Stimulated activated CD4-positive, alpha-beta T cell treated with anti-CD3 and anti-CD28 coated beads, TNF-alpha, amount 100 ng/mL, for 48 hours (primary cell): ENCODE data around the gene AP1B1.
"Not testable (repeated sequence)": the region's sequence is repeated elsewhere in the genome, so short reads cannot be mapped to it uniquely, and the experiment has no call there.

Experiments
- DNase-seq, 3 donors: peaks; one replicate each; pipeline ENCODE4 v3.0.0-alpha.2; 2020; ENCODE audit warnings: low read depth in 3 of 3

The AP1B1 gene

GRCh38 chr22:29348956-29349355 is 39.4 kb downstream of the AP1B1 start:
- no peak for DNase-seq

- DNase-seq: no peak
These were observed 40.3 kb downstream of the AP1B1 start for GRCh38 chr22:29348041-29348440.

- no peak for DNase-seq
These were observed 41.7 kb downstream of the AP1B1 start for GRCh38 chr22:29346659-29347058.

DNA sequence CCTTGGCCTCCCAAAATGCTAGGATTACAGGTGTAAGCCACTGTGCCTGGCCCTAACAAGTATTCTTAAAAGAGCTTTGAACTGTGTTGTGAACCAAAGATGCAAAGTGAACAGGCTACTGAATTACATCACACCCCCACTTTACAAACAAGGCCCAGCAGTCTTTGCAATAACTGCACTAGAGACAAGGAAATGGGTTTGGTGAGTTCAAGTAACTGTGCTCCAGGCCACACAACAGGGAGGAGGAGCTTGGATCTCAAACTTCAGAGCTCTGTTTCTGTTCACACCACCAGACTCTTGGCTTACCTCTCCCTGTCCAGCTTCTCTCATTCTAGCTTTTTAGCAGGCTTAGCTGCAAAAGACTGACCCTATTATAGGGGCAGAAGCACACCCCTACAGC is 42.4 kb downstream of the AP1B1 start:
- no peak for DNase-seq

DNA sequence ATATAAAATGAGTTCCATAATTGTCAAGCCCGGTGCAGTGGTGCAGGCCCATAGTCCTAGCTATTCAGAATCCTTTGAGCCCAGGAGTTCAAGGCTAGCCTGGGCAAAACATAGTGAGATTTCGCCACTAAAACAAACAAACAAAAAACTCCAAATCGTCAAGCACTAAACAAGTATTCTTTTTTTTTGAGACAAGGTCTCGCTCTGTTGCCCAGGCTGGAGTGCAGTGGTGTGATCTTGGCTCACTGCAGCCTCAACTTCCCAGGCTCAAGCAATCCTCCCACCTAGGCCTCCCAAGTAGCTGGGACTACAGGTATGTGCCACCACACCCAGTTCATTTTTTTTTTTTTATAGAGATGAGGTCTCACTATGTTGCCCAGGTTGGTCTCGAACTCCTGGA is 43.5 kb downstream of the AP1B1 start:
- DNase-seq: not testable (repeated sequence)

- no peak for DNase-seq
These were observed 44.2 kb downstream of the AP1B1 start for GRCh38 chr22:29344137-29344536.

DNA sequence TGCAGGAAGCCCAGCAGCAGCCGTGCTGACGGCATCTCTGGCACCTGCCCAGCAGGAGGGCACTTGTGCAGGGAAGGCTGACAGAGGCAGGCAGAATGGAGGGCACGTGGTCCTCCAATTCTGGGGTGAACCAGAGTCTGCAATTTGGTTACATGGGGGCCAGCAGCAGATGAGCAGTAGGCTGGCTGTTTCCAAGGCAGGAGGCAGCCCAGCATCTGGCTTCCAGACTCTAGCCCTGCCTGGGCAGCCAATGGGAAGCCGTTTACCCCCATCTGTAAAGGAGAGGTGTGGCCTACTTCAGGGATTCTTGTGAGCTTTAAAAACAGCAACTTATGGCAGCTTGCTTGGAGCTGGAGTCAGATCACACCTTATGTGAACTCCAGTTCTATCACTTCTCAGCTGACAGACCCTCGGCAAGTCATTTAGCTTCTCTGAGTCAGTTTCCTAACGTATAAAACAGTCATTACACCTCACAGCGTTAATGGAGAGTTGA is 45.0 kb downstream of the AP1B1 start:
- DNase-seq: no peak

GRCh38 chr22:29342577-29343312 is 45.6 kb downstream of the AP1B1 start:
- DNase-seq: no peak

DNA sequence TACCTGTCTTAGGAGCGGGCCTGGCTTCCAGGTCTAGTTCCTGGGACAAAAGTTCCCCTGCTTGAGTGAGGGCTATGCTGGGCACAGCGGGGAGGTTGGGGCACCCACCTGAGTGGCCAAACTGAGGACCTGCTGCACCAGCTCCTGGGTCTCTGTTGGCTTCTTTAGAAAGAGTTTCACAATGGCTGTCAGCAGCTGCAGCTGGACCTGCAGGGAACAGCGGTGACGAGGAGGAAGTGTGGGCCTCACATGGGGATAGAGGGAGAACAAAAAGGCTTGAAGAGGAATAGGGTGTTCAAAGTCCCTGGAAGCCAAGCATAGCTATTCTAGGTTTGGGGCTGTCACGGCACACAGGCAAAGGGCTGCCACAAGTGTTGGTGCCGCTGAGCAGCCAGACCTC is 46.2 kb downstream of the AP1B1 start:
- no peak for DNase-seq

DNA sequence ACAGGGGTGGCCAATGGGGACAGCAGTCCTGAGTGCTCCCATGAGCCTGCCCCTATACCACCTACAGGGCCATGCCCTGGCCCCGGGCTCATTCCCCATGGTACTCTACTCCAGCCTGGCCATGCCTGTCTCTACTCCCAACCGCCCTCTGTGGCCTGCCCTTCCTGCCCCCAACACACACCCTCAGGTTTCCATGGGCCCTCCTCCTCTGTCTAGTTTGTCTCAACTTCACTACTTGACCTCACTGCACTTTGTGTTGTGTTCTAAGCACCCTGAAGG is 46.6 kb downstream of the AP1B1 start:
- no peak for DNase-seq

- DNase-seq: no peak
These were observed 47.1 kb downstream of the AP1B1 start for GRCh38 chr22:29341056-29341848.

- no peak for DNase-seq
These were observed 47.8 kb downstream of the AP1B1 start for GRCh38 chr22:29340566-29340965.

DNA sequence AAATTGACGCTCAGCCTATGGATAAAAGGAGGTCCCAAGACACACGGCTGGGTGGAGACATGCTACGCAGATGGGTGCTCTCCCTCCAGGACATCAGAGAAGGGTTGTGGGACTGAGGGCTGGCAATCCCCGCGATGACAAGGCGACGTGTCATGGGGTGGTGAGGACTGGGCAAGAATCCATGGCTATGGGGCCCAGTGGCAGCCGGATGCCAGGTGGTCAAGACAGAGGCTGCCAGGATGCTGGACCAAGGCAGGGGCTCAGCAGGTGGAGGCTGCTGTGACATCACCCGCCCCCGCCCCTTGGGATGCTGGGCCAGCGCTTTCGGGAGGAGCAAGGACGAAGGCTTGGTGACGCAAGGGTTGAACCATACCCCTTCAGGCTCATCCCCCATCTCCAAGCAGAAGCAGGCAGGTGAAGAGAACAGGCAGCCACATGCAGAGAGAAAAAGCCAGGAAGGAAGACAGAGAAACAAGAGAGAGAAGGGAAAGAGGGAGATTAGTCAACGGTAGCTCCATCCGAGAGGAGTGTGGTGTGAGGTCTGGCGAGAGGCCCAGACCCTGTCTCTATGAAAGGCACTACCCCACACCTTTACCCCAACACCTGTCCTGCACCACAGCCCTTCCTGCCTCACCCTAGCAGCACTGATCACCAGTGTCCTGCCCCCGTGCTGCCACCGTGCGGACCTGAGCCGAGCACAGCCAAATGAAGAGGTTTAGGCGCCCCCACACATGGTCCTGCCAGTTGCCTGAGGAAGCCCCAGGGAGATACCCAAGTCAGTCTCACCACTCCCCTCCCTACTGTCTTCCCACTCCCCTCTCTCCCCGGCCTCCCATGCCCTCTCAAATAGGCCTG is 48.8 kb downstream of the AP1B1 start:
- no peak for DNase-seq

DNA sequence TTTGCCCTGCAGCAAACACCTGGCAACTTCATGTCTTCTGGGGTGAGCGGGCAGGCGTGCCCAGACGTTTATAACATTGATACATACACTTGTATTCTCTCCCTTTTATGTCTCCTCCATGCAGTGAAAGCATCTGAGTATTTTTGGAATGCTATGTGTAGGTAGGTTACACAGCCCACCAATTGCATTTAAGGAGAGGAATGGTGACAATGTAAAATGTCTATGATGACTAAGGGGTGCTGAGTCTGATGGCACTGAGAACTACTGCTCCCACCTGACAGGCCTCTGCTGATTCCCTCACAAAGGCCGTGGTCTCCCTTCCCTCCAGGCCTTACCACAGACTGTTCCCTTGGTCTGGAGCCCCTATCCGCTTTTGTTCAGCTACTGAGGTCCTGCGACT is 50.0 kb downstream of the AP1B1 start:
- no peak for DNase-seq

GRCh38 chr22:29337631-29338284 is 50.6 kb downstream of the AP1B1 start:
- no peak for DNase-seq

GRCh38 chr22:29336751-29337490 is 51.4 kb downstream of the AP1B1 start:
- no peak for DNase-seq

- DNase-seq: no peak
These were observed 52.7 kb downstream of the AP1B1 start for GRCh38 chr22:29335656-29336055.

DNA sequence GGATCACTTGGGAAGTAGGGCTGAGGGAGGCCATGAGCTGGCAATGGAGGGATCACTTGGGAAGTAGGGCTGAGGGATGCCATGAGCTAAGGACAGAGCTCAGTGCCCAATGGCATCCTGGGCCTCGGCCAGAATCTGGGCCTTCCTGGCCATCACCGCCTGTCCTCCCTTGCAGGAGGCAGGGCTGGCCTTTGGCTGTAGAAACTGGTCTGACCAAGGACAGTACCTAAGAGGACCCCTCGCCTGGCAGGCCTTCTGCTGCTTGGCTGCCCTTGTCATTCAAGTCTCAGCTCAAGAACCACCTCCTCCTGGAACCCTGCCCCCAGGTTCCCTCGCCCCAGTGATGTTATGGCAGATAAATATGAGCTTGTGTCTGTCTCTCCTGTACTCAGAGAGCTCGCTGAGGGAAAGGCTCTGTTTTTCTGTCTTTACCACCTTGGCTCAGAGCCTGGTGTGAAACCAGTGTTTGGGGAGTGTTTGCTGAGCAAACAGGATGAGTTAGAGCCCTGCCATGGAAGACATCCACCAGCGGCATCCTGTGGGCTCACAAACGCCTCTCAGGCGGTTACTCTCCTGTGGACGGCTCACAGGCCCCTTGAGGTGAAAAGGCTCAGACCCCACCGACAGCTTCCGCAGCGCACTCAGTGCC is 53.5 kb downstream of the AP1B1 start:
- DNase-seq: no peak

DNA sequence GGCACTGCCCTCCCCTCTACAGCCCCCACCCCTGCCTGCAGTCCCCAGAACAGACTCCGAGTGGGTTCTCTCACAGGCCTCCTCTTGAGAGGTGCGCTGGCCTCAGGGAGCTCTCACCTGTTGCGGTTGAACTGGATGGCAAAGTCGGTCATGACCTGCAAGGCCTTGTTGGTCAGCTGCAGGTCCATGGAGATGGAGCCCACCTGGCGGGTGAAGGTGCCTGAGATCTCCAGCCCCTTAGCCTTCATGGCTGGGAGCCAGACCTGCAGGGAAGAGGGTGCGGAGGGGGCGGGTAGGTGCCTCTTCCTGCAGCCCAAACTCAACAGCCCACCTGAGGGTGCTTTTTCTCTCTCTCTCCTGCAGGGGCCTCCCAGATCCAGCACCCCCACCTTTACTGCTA is 54.2 kb downstream of the AP1B1 start:
- no peak for DNase-seq

- no peak for DNase-seq
These were observed 55.4 kb downstream of the AP1B1 start for GRCh38 chr22:29332886-29333496.
